NCI-H1417 (cell line): ENCODE results near the gene RHBDD1.
"Not testable (repeated sequence)": the region's sequence is repeated elsewhere in the genome, so short reads cannot be mapped to it uniquely, and the experiment has no call there.

ENCODE experiments used
- DNase-seq, 3 experiments: peaks; one replicate each; lab custom pipeline; 2025; lab: John Stamatoyannopoulos, UW

RHBDD1 gene

DNA sequence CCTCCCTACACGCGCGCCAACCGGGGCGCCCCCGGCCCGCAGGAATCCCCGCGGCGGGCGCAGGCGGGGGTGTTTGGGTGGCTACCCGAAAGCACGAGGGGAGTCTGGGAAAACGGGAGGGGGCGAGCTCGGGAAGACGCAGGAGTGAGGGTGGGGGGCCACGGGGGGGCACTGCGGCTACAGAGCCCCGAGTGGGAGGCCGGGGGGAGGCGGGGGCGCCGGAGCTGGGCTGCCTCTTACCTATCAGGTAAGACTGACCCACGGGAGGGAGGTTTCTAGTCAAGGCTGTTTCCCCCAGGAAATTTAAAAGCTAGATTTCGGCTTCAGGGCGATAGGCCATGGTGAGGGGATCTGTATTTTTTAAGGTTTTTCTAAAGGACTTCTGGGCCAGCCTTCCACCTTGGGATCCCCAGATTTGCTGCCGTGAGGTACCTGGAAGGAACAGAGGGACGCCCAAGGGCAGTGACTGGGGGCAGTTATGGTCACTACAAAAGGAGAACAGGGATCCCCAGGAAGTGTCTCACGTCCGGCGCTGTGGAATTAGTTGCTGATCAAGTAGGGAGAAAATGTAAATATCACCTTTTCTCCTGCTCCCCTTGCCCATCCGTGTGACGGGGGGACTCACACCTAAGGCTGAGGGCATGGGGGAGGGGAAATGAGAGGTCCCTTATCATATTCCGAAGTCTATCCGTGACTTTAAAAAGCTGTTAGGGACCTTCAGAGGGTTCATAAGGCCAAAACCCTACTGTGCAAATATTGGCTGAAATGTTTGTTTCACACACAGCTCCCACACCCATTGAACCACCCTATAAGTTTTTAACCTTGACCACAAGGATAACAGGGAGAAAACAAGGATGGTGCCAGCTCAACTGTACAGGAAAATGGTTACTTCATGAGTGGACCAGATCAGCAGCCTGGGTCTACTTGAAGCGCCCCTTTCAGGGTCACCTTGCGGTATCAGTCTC lies 35.6 kb upstream of the RHBDD1 start:
- DNase-seq, result peak in 2 of 3 experiments; percentile 51 to 58

DNA sequence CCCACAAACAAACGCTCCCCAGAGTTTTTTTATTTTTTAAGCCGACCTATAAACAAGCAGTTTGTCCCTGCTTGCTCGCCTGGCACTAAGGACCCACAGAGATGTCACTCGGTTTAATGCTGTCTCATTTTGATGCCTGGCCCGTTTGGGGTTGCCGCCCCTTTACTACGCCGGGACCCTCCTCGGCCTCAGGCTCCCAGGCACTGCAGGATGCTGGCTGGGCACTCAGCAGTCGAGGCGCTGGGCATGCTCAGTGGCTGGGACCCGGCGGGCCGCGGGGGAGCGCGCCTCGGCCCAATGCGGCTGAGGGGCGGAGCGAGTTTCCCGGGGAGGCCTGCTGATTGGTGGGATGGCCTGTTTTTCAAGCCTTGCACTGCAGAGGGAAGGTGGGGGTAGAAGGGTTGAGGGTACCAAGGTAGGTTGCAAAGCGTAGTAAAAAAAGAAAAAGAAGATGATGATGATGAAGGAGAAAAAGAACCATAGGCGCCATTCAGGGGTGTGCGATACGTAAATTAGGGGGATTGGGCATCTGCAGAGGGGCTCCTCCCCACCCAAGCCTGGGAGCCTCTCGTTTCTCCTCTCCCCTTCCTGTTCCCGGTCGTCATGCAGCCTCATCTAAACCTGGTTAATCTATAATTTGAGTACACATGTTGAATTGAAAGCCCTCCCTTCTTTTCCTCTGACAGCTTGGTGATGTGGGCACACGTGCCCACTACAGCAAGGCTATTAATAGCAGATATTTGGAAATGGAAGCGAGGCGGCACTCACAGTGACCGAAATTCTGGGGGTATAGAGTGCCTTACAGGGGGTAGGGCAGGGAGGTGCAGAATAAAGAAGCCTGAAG lies 34.7 kb upstream of the RHBDD1 start:
- DNase-seq, result peak in 2 of 3 experiments; percentile 73 to 77

DNA sequence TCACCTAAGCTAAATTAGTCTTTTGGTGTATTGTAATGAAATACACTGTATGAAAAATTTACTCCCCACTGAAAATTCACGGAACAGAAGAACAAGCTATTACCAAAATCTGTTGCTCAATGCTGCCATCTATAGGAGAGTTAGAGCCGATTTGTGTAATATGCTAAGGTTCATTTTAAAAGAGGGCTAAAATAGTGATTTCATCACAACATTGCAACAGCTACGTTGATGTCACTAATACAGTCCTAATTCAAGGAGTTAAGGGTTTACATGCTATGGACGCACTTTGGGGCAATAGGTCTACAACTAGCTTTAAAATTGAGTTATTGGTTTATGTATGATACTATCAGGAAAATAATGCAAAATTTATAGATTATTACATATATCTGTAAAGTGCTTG lies 33.3 kb upstream of the RHBDD1 start:
- peak; percentile 28 to 86 (median 56) for DNase-seq

DNA sequence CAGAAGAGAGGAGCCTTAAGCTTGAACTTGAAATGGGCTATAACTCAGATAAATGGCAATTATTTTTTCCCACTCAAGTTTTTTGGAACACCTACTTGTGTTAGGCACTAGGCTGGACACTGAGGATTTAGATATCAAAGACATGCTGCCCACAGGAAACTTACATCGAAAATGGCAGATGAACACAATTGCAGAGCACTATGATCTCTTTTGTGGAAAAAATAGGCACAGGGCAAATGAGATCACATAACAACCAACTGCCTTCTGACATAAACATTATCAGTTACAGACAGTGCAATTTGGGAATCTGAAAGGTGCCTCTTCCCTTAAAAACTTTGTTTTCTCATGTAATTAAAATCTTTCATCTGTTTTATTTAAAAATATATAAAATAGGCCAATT lies 32.4 kb upstream of the RHBDD1 start:
- no peak for DNase-seq

DNA sequence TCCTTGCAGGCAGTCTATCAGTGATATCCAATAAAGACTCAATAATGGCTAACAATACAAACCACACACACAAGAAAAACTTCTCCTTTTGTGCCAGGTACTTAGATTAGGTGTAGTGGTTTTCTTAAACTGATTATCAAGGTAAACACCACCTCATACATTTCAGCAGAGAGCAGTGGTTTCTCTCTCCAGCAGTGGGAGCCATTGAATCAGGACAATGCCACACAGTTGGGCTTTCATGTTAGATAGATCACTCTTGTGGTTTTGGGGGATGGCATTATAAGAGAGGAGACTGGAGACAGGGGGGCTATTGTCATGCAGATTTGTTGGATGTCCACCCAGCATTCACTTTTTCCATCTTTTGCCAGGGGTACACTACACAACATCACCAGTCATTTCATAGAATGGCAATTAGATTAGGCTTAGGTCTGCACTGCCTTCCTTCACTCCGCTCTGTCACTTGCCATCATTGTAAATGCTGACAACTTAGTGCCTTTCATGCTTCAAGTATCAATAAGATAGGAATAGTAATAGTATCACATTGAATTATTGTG lies 22.6 kb upstream of the RHBDD1 start:
- peak in 2 of 3 experiments; percentile 29 to 67 for DNase-seq

DNA sequence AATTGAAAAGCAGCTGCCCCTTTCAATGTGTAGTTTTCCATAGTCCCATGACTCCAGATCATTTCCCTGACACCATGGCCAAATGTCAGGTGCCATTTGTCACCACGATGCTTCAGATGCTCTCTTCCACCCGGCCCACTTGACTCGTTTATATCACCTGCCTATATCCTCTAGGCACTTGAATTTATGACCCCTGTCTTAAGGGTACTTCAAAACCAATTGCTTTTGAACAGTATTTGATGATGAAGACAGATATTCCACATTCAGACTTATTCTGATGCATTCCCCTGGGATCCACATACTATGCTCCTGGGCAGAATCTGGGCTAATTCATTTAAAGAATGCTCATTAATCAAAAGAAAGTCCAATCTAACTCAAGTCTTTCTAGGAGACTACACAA lies 16.9 kb upstream of the RHBDD1 start:
- DNase-seq, result peak; percentile 57 to 92 (median 84)

DNA sequence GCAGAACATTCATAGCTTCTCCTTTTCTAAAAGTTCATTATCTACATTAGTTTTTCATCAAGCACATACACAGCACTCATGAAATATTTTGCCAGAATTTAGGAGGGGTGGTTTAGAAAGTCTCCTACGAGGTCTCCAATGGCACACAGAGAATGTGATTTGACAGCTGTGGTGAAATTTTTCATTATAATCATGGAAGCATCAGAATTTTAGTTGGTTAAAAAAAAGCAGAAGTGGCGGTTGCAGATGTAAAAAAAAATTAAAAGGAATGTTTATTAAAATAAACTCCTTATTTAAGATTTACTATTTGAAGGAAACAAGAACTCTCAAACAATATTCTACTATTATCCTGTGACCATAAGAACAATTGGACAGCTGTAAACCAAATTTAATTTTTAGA lies 10.8 kb upstream of the RHBDD1 start:
- no peak for DNase-seq

DNA sequence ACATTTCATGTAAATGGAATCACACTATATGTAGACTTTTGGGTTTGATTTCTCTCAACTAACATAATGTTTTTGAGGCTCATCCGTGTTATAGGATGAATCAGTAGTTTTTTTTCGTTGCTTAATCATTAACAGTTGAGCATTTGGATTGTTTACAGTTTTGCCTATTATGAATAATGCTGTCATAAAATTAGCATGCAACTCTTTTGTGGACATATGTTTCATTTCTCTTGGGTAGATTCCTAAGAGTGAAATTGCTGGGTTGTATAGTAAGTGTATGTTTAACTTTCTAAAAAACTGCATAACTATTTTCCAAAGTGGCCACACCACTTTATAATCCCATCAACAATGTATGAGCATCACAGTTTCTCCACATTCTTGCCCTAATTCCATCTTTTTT lies 7.7 kb upstream of the RHBDD1 start:
- DNase-seq, result no peak

DNA sequence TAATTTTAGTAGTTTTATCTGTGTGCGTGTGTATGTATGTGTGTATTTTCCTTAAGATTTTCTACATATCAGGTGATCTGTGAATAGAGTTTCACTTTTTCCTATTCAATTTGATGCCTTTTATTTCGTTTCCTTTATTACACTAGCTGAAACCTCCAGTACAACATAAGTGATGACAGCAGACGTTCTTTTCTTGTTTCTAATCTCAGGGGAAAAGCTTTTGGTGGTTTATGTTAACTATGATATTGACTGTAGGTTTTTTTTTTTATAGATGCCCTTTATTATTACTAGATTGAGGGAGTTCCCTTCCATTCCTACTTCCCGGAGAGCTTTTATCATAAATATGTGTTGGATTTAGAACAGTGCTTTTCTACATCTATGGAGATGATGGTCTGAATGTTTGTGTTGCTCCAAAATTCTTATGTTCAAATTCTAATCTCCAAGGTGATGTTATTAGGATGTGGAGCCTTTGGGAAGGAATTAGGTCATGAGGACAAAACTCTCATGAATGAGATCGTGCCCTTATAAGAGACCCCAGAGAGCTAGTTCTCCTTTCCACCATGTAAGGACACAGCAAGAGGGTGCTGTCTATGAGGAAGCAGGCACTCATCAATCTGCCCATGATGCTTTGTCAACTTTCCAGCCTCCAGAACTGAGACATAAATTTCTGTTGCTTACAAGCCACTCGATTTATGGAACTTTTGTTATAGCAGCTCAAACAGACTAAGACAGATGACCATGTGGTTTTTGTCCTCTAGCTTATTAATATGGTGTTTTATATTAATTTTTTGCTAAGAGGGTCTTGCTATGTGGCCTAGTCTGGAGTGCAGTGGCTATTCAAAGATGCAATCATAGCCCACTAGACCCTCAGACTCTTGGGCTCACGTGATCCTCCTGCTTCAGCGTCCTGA lies 5.9 kb upstream of the RHBDD1 start:
- no peak for DNase-seq

DNA sequence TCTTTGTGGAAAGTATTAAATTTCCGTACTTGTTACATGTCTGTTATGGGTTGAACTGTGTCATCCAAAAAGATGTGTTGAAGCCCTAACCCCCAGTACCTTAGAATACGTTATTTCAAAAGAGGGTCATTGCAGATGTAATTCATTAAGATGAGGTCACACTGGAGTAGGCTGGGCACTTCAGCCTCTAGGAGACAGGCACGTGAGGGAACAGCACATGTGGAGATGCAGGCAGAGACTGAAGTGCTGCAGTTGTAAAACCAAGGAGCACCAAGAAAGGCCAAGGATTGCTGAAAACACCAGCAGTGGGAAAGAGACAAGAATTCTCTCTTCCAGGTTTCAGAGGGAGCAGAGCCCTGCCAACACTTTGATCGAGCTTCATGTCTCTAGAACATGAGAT lies 4.6 kb upstream of the RHBDD1 start:
- DNase-seq, result no peak

DNA sequence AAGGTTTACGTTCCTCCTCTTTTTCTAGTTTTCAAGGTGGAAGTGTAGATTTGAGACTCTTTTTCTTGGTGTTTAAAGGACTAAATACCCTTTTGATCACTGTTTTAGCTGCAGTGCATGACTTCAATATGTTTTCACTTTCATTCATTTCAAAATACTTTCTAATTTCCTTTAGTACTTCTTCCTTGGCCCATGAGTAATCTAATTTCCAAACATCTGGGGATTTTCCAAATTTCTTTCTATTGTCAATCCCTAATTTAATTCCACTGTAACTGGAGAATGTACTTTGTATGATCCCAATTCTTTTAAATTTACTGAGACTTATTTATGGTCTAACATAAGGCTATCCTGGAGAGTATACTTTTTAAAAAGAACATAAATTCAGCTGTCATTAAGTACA lies 3.8 kb upstream of the RHBDD1 start:
- no peak for DNase-seq

DNA sequence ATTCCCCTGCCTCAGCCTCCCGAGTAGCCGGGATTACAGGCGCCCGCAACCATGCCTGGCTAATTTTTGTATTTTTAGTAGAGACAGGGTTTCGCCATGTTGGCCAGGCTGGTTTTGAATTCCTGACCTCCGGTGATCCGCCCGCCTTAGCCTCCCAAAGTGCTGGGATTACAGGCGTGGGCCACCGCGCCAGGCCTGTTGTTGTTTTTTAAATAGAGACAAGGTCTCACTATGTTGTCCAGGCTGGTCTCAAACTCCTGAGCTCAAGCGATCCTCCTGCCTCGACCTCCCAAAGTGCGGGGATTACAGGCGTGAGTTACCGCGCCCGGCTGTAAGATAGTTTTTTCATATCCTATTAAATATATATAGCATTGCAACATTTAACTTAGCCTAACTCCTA lies 974 bp upstream of the RHBDD1 start:
- not testable (repeated sequence) for DNase-seq

DNA sequence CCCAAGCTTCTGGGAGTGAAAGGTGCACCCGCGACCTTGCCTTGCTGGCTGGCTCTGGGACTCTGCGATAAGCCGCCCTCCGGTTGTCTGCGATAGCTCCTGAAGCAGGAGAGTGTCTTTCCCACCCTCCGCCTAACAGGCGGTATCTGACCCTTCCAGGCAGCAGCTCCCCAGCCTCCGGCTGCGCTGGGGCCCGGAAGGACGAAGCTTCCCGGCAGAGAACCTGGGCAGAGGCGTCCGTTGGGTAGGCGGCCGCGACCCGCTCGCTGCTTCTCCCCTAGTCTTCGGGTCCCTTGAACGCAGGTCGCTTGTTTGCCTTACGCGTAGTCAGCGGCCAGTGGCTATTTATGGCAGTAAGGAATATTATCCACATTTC lies 446 bp upstream of the RHBDD1 start:
- DNase-seq, result peak in 2 of 3 experiments; percentile 95

DNA sequence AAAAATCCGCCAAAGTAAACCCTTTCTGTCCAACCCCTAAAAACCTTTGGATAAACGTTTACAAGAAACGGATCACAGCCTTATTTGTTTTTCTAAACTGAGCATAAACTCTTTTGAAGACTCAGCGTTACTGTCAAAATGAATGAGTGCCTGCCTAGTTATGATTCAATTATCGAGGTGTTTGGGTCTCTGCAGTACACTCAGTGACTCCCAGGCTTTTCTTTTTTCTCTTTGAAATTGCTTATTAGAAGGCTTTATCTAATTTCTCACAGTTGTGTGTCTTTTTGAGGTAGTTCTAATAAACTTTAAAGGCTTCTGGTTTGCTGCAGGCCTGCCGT lies 663 bp downstream of the RHBDD1 start:
- DNase-seq, result no peak

DNA sequence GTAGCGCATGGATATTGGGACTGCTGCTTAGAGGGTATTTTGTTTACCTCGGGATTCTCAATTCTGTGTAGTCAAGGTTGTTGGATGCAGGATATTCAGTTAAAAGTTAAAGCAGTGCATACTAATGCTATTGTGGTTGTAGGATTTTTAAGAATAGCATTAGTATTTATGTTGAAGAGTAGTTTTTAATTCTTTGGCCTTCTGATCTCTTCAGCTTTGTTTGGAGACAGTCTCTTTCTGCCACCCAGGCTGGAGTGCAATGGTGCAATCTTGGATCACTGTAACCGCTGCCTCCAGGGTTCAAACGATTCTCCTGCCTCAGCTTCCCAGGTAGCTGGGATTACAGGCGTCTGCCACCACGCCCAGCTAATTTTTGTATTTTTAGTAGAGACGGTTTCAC lies 1.5 kb downstream of the RHBDD1 start:
- no peak for DNase-seq

DNA sequence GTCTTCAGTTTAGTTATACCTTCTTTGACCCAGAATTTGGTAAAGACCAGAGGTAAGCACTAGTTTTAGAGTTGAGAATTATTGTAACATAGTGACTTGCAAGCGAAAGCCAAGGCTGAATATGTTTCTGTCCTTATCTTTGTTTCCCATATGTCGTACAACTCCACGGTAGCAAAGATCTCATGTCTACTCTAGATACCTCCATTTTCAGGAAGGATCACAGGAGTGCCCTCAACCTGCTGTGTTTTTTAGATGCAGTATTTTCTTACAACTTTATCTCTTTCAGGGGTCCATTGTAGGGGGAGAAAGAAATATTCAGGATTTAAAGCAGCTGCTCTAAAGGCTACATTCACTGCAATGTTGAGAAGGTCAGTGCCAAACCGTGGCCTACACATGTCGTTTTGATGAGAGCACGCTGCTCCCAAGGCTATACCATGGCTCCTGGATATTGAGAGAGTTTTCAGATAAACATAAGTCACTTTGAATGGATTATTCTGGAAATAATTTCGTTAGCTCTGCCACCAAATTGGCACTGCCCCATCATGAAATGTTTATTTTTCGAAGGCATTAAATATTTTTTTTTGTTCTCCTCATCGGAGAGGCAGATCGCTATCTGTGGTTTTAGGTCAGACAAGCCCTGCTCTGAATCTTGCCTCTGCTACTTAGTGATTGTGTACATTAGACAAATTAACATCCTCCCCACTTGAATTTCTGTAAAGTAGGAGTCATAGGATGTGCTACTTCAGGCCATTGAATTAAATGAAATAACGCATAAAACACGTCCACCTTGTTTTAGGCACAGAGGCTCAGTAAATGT lies 2.1 kb downstream of the RHBDD1 start:
- no peak for DNase-seq

DNA sequence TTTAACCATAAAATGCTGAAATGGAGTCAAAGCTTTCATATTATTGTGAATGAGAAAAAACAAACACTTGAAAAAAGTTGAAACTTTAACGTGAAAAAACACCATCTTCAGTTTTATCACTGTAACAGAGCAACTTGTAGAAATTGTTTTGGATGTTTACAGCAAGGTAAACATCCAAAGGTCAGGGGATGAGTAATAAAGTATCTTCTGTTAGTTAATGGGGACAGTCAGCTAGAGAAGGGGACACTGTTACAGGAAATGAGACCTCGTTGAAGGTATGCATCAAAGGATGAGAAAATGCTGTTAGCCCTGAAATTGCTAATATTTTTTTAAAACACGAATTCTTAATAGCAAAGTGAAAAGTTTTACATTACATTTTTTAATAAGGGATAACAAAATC lies 2.9 kb downstream of the RHBDD1 start:
- DNase-seq, result no peak

DNA sequence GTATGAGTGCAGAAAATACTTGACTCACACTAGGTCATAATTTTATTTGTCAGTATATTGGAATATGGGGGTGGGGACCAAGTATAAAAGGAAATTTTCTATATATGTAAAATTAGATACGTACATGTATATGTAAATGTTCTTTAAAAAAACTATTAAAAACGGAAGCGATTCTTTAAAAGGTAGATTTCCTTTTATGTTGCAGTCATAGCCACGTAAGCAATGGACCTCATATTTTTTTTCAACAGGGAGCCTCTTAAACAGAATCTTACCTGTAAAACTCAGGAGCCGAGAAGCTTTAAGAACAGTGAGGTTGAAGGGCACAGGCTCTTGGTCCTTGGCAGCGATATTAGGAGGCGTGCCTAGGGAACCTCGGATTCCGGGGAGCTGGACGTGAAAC lies 3.3 kb downstream of the RHBDD1 start:
- DNase-seq, result no peak

DNA sequence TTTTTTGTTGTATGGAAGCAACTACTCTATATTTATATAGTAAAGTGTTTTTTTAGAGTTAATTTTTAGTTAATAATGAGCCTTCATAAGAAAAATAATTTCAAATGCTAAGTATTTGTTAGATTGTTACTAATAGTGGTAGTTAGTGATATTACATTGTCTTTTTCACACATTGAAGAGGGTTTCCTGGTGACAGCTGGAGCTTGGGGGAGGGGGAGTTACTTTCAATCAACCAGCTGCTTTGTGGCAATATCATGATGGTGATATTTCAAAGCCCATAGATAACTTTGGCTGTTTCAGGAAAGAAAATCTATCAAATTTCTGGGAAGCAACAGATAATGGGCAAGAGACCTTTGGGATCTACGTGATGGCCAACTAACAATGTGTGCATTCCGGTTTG lies 4.1 kb downstream of the RHBDD1 start:
- peak in 2 of 3 experiments; percentile 33 to 45 for DNase-seq

DNA sequence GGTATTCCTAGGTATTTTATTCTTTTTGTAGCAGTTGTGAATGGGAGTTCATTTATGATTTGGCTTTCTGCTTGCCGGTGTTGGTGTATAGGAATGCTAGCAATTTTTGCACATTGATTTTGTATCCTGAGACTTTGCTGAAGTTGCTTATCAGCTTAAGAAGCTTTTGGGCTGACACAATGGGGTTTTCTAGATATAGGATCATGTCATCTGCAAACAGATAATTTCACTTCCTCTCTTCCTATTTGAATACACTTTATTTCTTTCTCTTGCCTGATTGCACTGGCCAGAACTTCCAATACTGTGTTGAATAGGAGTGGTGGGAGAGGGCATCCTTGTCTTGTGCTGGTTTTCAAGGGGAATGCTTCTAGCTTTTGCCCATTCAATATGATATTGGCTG lies 7.1 kb downstream of the RHBDD1 start:
- DNase-seq, result not testable (repeated sequence)
